Astrocyte (in vitro differentiated cells and primary cell): ENCODE measurements around the gene KIRREL3. TPM values are rescaled to one million over a fixed set of nuclear protein-coding genes. Genes with fewer than 3 reads are reported as not detected.

Source experiments
- DNase-seq: peaks from one replicate; pipeline ENCODE4 v3.0.0-alpha.2; 2010; ENCODE audit warnings: low read depth
- FAIRE-seq: peaks from 2 replicates; lab custom pipeline; 2011; peaks lifted over from hg19 to GRCh38; lab: Jason Lieb, UNC
- H2AFZ ChIP-seq: 2 replicates; pipeline ENCODE4 v1.6.0; 2012; ENCODE audit warnings: low read depth, low read length, inconsistent platforms
- H3K27ac ChIP-seq: 2 replicates; pipeline ENCODE4 v1.5.1; 2011; ENCODE audit warnings: low read depth, low read length, inconsistent platforms
- H3K27me3 ChIP-seq: 2 replicates; pipeline ENCODE4 v1.6.0; 2011; ENCODE audit warnings: low read length, inconsistent platforms; ENCODE audit not compliant: insufficient read depth
- H3K36me3 ChIP-seq: 2 replicates; pipeline ENCODE4 v1.5.1; 2011; ENCODE audit warnings: low read length, inconsistent platforms; ENCODE audit not compliant: insufficient read depth
- H3K4me1 ChIP-seq: 2 replicates; pipeline ENCODE4 v1.5.1; 2011; ENCODE audit warnings: low read length, inconsistent platforms; ENCODE audit not compliant: insufficient read depth
- H3K4me2 ChIP-seq: 2 replicates; pipeline ENCODE4 v1.6.0; 2012; ENCODE audit warnings: low read length, inconsistent platforms
- H3K4me3 ChIP-seq: 2 replicates; pipeline ENCODE4 v1.5.1; 2011; ENCODE audit warnings: low read depth, mild to moderate bottlenecking, low read length, inconsistent platforms; ENCODE audit not compliant: insufficient read depth
- H3K79me2 ChIP-seq: 2 replicates; pipeline ENCODE4 v1.6.0; 2012; ENCODE audit warnings: mild to moderate bottlenecking, low read length, inconsistent platforms; ENCODE audit not compliant: insufficient read depth
- H3K9ac ChIP-seq: 2 replicates; pipeline ENCODE4 v1.6.0; 2012; ENCODE audit warnings: mild to moderate bottlenecking, low read length, inconsistent platforms
- H3K9me3 ChIP-seq: 2 replicates; pipeline ENCODE4 v1.5.1; 2012; ENCODE audit warnings: low read depth, mild to moderate bottlenecking, low read length, inconsistent platforms; ENCODE audit not compliant: insufficient read depth
- H4K20me1 ChIP-seq: 2 replicates; pipeline ENCODE4 v1.6.0; 2012; ENCODE audit warnings: low read length, inconsistent platforms; ENCODE audit not compliant: insufficient read depth
- H3K27ac Mint-ChIP-seq: one replicate; pipeline ENCODE4 v1.8.0; 2021; ENCODE audit warnings: mild to moderate bottlenecking, mixed read lengths; ENCODE audit not compliant: unreplicated experiment
- H3K27me3 Mint-ChIP-seq: one replicate; pipeline ENCODE4 v1.8.0; 2021; ENCODE audit warnings: low read depth, mixed read lengths; ENCODE audit not compliant: unreplicated experiment
- H3K36me3 Mint-ChIP-seq: one replicate; pipeline ENCODE4 v1.8.0; 2021; ENCODE audit warnings: low read depth, mixed read lengths; ENCODE audit not compliant: unreplicated experiment
- H3K4me1 Mint-ChIP-seq: one replicate; pipeline ENCODE4 v1.8.0; 2021; ENCODE audit warnings: low read depth, mixed read lengths; ENCODE audit not compliant: unreplicated experiment
- H3K4me3 Mint-ChIP-seq: one replicate; pipeline ENCODE4 v1.8.0; 2021; ENCODE audit warnings: mild to moderate bottlenecking, moderate library complexity, mixed read lengths; ENCODE audit not compliant: unreplicated experiment
- H3K9me3 Mint-ChIP-seq: one replicate; pipeline ENCODE4 v1.8.0; 2021; ENCODE audit warnings: mild to moderate bottlenecking, mixed read lengths; ENCODE audit not compliant: unreplicated experiment
- EZH2 ChIP-seq: IDR thresholded peaks from 2 replicates; pipeline ENCODE4 v1.6.1; 2012; ENCODE audit warnings: mild to moderate bottlenecking, low read length, inconsistent platforms; ENCODE audit not compliant: insufficient read depth
- total RNA-seq: library from RNA; stranded (reverse); gene quantifications from 2 replicates; pipeline ENCODE4 v1.2.1, GENCODE V29; 2021
- TF ChIP-seq, protein P1 (sequence below): IDR thresholded peaks from 2 replicates; pipeline ENCODE4 v1.5.1; 2011; ENCODE audit warnings: low read depth, mild to moderate bottlenecking, inconsistent platforms, low read length, moderate library complexity; ENCODE audit not compliant: insufficient read depth

Gene KIRREL3
- total RNA-seq, 1 donor from 2014 or later: 0.91 TPM

DNA sequence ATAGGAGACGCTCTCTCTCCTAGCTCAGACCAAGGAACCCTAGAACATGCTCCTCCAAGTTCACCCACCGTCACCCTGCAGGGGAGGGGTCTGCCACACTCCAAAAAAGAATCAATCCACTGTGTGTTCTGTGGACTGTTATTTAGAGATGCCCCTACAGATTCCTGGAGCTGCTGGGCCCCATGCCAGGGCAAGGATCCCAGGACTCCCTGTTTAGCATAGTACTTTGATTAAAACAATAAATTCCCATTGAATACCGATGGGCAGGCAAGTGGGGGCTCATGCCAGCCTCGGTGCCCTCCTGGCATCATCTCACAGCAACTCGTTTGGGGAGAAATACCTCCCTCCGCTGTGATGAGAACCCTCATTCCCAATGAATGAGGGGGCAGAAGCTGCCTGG is 397.6 kb downstream of the KIRREL3 start:
- Mint-ChIP-seq H3K4me1 (peaks cover 11% of the 10 kb centered on the region), H3K9me3 (peaks cover 8% of the 10 kb centered on the region), H3K36me3 (no peaks in the 10 kb centered on the region)

DNA sequence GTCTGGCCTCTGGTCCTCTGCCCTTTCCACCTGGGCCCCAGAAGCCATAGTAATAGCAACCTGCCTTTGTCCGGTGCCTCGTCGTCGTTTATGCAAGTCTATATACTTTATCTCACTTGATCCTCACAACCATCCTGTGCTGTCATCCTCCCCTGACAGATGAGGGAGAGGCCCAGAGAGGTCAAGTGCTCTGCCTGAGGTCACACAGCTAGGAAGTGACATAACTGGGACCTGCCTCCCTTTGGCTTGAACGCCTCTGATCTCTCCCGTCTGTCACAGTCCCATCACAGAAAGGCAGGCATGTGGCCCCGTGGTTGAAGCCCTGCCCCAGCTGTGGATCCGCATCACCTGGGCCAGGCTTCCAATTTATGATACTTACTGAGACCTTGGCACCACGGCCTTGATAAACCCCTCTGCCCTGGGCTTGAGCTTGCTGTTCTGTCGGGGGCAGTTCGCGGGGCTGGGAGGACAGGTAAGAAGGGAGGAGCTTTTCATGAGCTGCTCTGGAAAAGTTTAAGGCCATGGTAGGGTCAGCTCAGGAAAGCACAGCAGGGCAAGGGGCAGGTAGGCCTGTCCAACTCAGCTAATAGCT is 398.1 kb downstream of the KIRREL3 start:
- Histone ChIP-seq H2AFZ (no peak overlapping the region), H4K20me1 (no peaks in the 10 kb centered on the region), H3K27me3 (no peaks in the 10 kb centered on the region), H3K36me3 (no peaks in the 10 kb centered on the region), H3K9me3 (no peaks in the 10 kb centered on the region), H3K9ac (no peak overlapping the region), H3K27ac (no peak overlapping the region), H3K79me2 (no peaks in the 10 kb centered on the region), H3K4me3 (no peak overlapping the region), H3K4me1 (no peaks in the 10 kb centered on the region), H3K4me2 (no peak overlapping the region)
- DNase-seq (no peak), FAIRE-seq (no peak)
- Mint-ChIP-seq H3K4me3 (no peak overlapping the region), H3K36me3 (no peaks in the 10 kb centered on the region), H3K4me1 (peaks cover 11% of the 10 kb centered on the region), H3K27me3 (peaks cover 67% of the 10 kb centered on the region), H3K27ac (no peak overlapping the region), H3K9me3 (peaks cover 8% of the 10 kb centered on the region)
- TF ChIP-seq EZH2: no peak
- TF ChIP-seq, protein P1, sequence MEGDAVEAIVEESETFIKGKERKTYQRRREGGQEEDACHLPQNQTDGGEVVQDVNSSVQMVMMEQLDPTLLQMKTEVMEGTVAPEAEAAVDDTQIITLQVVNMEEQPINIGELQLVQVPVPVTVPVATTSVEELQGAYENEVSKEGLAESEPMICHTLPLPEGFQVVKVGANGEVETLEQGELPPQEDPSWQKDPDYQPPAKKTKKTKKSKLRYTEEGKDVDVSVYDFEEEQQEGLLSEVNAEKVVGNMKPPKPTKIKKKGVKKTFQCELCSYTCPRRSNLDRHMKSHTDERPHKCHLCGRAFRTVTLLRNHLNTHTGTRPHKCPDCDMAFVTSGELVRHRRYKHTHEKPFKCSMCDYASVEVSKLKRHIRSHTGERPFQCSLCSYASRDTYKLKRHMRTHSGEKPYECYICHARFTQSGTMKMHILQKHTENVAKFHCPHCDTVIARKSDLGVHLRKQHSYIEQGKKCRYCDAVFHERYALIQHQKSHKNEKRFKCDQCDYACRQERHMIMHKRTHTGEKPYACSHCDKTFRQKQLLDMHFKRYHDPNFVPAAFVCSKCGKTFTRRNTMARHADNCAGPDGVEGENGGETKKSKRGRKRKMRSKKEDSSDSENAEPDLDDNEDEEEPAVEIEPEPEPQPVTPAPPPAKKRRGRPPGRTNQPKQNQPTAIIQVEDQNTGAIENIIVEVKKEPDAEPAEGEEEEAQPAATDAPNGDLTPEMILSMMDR: no peak

More for the DNA sequence above, 397.6 kb downstream of the KIRREL3 start:
- no peak overlapping the region for H3K4me3 ChIP-seq
- H3K79me2 ChIP-seq: no peaks in the 10 kb centered on the region
- no peak overlapping the region for H3K27ac ChIP-seq
- no peak overlapping the region for H2AFZ ChIP-seq
- DNase-seq: no peak
- no peaks in the 10 kb centered on the region for H3K27me3 ChIP-seq
- H3K4me3 Mint-ChIP-seq: no peak overlapping the region
- H3K36me3 ChIP-seq: no peaks in the 10 kb centered on the region
- no peaks in the 10 kb centered on the region for H3K9me3 ChIP-seq
- no peak overlapping the region for H3K4me2 ChIP-seq
- TF ChIP-seq, protein P1: no peak
- no peak for TF ChIP-seq EZH2
- peaks cover 62% of the 10 kb centered on the region for H3K27me3 Mint-ChIP-seq
- H3K4me1 ChIP-seq: no peaks in the 10 kb centered on the region
- no peaks in the 10 kb centered on the region for H4K20me1 ChIP-seq
- H3K27ac Mint-ChIP-seq: no peak overlapping the region
- H3K9ac ChIP-seq: no peak overlapping the region
- no peak for FAIRE-seq

DNA sequence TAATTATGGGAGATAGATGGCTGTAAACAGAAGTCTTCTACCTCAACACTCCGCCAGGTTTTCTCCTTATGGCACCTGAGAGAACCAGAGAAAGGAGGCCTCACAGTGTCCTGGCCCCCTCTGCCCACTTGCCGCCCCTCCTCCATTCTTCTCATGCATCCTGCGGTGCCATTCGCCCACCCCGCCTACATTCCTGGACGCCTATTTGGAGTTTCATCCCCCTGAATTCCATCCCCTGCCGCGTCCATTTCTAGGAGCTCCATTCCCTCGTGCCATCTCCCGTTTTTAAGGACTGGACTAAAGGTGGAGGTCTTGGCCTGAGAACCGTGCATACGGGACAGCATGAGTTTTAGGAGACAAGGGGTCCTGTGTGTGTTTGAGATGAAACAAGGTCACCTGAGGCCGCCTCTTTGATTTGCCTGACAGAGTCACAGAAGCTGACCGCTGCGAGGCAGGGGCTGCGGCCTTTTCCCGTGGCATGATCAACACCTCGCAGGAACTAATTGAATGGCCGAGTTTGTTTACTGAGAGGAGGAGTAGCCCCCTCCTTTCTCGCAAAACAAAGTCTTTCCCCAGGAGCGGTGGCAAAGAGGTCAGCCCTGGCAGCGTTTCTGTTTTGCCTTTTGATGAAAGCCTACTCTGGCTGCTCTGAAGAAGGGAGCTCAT is 398.9 kb downstream of the KIRREL3 start:
- Mint-ChIP-seq H3K27me3 (peaks cover 69% of the 10 kb centered on the region), H3K27ac (no peak overlapping the region), H3K4me3 (no peak overlapping the region), H3K9me3 (peaks cover 8% of the 10 kb centered on the region), H3K4me1 (peaks cover 8% of the 10 kb centered on the region), H3K36me3 (no peaks in the 10 kb centered on the region)
- Histone ChIP-seq H3K9ac (no peak overlapping the region), H4K20me1 (no peaks in the 10 kb centered on the region), H3K4me1 (no peaks in the 10 kb centered on the region), H3K4me2 (no peak overlapping the region), H3K9me3 (no peaks in the 10 kb centered on the region), H2AFZ (no peak overlapping the region), H3K79me2 (no peaks in the 10 kb centered on the region), H3K27me3 (peaks cover 3% of the 10 kb centered on the region), H3K36me3 (no peaks in the 10 kb centered on the region), H3K27ac (no peak overlapping the region), H3K4me3 (no peak overlapping the region)
- FAIRE-seq: no peak
- DNase-seq: no peak
- TF ChIP-seq, protein P1: no peak
- no peak for TF ChIP-seq EZH2
